Ascending aorta (tissue), 2 donors: Measurements from ENCODE around the gene SNAP29. TPM values are rescaled to one million over a fixed set of nuclear protein-coding genes. Genes with fewer than 3 reads are reported as not detected.
A peak's percentile ranks its signal among the peaks of the same experiment; 100 is the strongest.

Source experiments
- DNase-seq, 2 donors: peaks; one replicate each; pipeline ENCODE4 v3.0.0-alpha.2; 2019; ENCODE audit warnings: low spot score in 2 of 2
- H3K27ac ChIP-seq, 2 donors: fragments of 200-600 bp; sonication (generic); one replicate each; pipeline ENCODE4 v1.5.1; 2016 to 2017; ENCODE audit warnings: mild to moderate bottlenecking in 1 of 2
- H3K27me3 ChIP-seq: fragments of 200-600 bp; sonication (generic); one replicate; pipeline ENCODE4 v1.5.1; 2017
- H3K36me3 ChIP-seq, 2 donors: fragments of 200-600 bp; sonication (generic); one replicate each; pipeline ENCODE4 v1.5.1; 2016
- H3K4me1 ChIP-seq, 2 donors: fragments of 200-600 bp; sonication (generic); one replicate each; pipeline ENCODE4 v1.5.1; 2016 to 2017; ENCODE audit warnings: mild to moderate bottlenecking in 1 of 2
- H3K4me3 ChIP-seq, 2 donors: fragments of 200-600 bp; sonication (generic); one replicate each; pipeline ENCODE4 v1.5.1; 2016 to 2017; ENCODE audit warnings: mild to moderate bottlenecking in 1 of 2
- H3K9me3 ChIP-seq, 2 donors: fragments of 200-600 bp; sonication (generic); one replicate each; pipeline ENCODE4 v1.5.1; 2016
- CTCF ChIP-seq, 3 experiments: fragments of 200-600 bp in 2 of 3; fragments of 450-650 bp in 1 of 3; sonication (generic) in 2 of 3; IDR thresholded peaks; one replicate each; pipeline ENCODE4 v1.5.1; 2016 to 2019; ENCODE audit warnings: antibody characterized with exemption in 3 of 3, mild to moderate bottlenecking in 1 of 3, moderate library complexity in 1 of 3
- intact Hi-C: fragments of 100-400 bp; cut with DNase I; formaldehyde crosslinking; loops from one replicate; pipeline ENCODE4 v1.15.1; 2023
- total RNA-seq: library from RNA; depleted of rRNA; stranded (reverse); fragments of >200 nt; gene quantifications from one replicate; pipeline ENCODE4 v1.1.0, GENCODE V29; 2016

The SNAP29 gene
- total RNA-seq, 1 donor from 2014 or later = 24.6 TPM

DNA sequence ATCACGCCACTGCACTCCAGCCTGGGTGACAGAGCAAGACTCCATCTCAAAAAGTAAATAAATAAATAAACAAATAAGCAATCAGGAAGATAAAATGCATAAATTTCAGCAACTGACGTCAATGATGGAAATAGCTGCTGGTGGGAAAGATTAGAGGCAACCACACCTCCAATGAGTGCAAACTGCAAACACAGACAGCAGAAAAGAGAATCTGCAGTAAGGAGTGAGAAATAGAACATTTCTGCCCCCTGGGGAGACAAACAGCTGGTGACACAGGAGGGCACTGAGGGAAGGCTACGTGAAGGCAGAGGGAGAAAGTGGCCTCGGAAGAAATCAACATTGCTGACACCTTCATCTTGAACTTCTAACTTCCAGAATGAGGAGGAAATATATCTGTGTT lies 6.7 kb upstream of the SNAP29 start:
- H3K27ac ChIP-seq = no peak overlapping the region
- TF ChIP-seq CTCF (IDR thresholded peaks at IDR 0.05) = no peak
- H3K4me1 ChIP-seq = peaks cover 0 to 15% of the 10 kb centered on the region in 2 donors
- no peak overlapping the region for H3K4me3 ChIP-seq
- intact Hi-C loops = loop anchor here (10.0 kb wide), 2 partner anchors 297 to 717 kb away; partner anchors contain the start of gene ZDHHC8
- no peak for DNase-seq
- no peaks in the 10 kb centered on the region for H3K27me3 ChIP-seq
- no peaks in the 10 kb centered on the region for H3K36me3 ChIP-seq
- H3K9me3 ChIP-seq = no peaks in the 10 kb centered on the region

GRCh38 chr22:20852503-20852902 lies 6.3 kb upstream of the SNAP29 start:
- Histone ChIP-seq H3K4me3 (no peak overlapping the region), H3K27ac (no peak overlapping the region), H3K4me1 (peaks cover 0 to 19% of the 10 kb centered on the region in 2 donors), H3K36me3 (no peaks in the 10 kb centered on the region), H3K27me3 (no peaks in the 10 kb centered on the region), H3K9me3 (no peaks in the 10 kb centered on the region)
- intact Hi-C loops = loop anchor here (10.0 kb wide), 2 partner anchors 298 to 718 kb away; partner anchors contain the start of gene ZDHHC8
- TF ChIP-seq CTCF (IDR thresholded peaks at IDR 0.05) = no peak
- DNase-seq = peak in 1 of 2 donors; percentile 0

DNA sequence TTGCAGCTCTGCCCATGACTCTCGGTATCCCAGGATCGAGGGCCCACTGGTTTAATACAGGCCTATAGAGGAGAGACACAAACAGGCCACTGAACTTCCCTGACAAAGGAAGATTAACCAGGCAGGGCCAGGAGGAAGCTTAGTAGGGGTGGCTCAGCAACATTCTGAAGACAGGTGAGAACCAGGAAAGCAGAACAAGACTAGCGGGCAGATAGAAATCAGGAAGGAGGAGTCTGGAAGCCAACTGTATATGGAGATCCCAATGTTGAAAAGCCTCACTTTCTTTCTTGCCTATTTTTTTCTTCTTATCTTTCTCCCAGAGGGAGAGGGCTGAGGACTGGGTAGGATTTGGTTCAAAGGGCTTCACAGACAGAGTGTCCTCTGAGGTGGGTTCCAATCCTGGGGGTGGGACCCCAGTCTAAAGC lies 5.6 kb upstream of the SNAP29 start:
- DNase-seq = no peak
- intact Hi-C loops = loop anchor here (10.0 kb wide), 2 partner anchors 298 to 718 kb away; partner anchors contain the start of gene ZDHHC8
- H3K27ac ChIP-seq = no peak overlapping the region
- H3K4me1 ChIP-seq = peaks cover 0 to 22% of the 10 kb centered on the region in 2 donors
- no peak for TF ChIP-seq CTCF (IDR thresholded peaks at IDR 0.05)
- H3K27me3 ChIP-seq = no peaks in the 10 kb centered on the region
- no peaks in the 10 kb centered on the region for H3K36me3 ChIP-seq
- H3K9me3 ChIP-seq = no peaks in the 10 kb centered on the region
- no peak overlapping the region for H3K4me3 ChIP-seq

DNA sequence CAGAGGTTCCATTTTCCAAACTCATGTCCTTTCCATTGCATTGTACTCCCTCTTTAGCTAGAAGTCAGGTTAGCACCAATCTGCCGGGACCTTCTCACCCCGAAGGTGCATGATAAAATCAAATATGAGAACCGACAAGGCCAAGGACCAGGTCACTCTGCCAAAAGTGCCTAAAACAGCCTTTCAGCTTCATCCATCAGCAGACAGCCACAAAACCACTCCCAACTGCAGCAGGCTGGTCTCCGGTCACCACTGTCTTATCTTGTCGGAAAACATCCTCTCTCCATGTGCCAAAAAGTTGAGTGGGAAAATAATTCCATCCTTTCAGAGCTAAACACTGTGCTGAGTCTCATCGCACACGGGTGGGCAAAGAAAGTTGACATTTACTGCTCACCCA lies 1.6 kb upstream of the SNAP29 start:
- peaks cover 0 to 22% of the 10 kb centered on the region in 2 donors for H3K4me1 ChIP-seq
- no peaks in the 10 kb centered on the region for H3K9me3 ChIP-seq
- peak overlapping the region in 1 of 2 donors; percentile 79 for H3K27ac ChIP-seq
- intact Hi-C loops = loop anchor here (5.0 to 10.0 kb wide), 3 partner anchors 302 to 722 kb away; partner anchors contain the start of genes MED15 and ZDHHC8
- H3K36me3 ChIP-seq = no peaks in the 10 kb centered on the region
- no peak for TF ChIP-seq CTCF (IDR thresholded peaks at IDR 0.05)
- H3K27me3 ChIP-seq = no peaks in the 10 kb centered on the region
- no peak for DNase-seq
- peak overlapping the region; percentile 82 to 91 for H3K4me3 ChIP-seq

DNA sequence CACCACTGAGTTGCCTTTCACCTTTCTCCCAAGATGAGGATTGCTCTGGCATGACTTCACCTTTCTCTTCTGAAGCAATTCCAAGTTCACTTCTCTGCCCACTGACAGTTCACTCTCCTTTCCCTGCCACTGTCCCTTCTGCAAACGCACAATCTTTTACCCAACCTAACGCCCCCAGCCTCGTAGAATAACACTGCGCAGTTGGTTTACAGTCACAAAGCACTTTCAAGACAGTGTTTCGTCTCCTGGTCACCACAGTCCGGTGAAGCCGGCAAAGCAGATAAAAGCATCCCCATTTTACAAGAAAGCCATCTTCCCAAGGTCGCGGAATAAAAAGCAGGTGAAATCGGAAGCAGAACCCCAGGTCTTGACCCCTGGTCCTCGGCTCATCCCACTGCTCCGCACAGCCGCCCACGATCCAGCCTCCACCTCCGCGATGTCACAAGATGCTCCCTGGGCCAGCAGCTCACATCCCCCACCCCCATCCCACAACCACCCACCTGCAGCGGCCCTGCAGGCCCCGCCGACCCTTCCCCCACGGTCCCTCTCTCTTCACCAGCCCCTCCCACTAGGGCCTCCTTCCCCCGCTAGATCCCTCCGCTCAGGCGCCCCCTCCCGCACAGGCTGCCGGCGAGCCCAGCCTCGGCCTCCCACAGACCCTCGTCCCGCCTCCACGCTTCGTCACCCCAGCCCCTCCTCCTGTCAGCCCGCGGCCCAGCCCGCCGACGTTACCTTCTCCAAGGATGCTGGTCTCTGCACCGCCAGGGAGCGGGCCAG lies 781 bp upstream of the SNAP29 start:
- TF ChIP-seq CTCF (IDR thresholded peaks at IDR 0.05) = no peak
- intact Hi-C loops = loop anchor here (1.0 to 10.0 kb wide), 7 partner anchors 59 to 785 kb away; partner anchors contain the start of genes CRKL, LZTR1, MED15 and SDF2L1
- Histone ChIP-seq H3K4me1 (peaks cover 0 to 22% of the 10 kb centered on the region in 2 donors), H3K27ac (peak overlapping the region; percentile 79 to 97), H3K9me3 (no peaks in the 10 kb centered on the region), H3K36me3 (no peaks in the 10 kb centered on the region), H3K27me3 (no peaks in the 10 kb centered on the region), H3K4me3 (peak overlapping the region; percentile 82 to 91)
- DNase-seq = peak; percentile 59 to 92
